Hepatocyte (in vitro differentiated cells): Measurements from ENCODE around the gene HBE1.

Source experiments
- CTCF ChIP-seq: fragments of 200-600 bp; sonication (generic); IDR thresholded peaks from 2 replicates; pipeline ENCODE4 v1.5.1; 2016; ENCODE audit warnings: antibody characterized with exemption, mild to moderate bottlenecking; ENCODE audit not compliant: poor library complexity
- EZH2 ChIP-seq: fragments of 200-600 bp; sonication (generic); IDR thresholded peaks from 2 replicates; pipeline ENCODE4 v1.6.1; 2016; ENCODE audit warnings: antibody characterized with exemption, mild to moderate bottlenecking, borderline replicate concordance
- EZH2phosphoT487 ChIP-seq: fragments of 200-600 bp; sonication (generic); IDR thresholded peaks from one replicate; pipeline ENCODE4 v1.6.1; 2018; ENCODE audit warnings: antibody characterized with exemption, mild to moderate bottlenecking, low read depth, moderate library complexity; ENCODE audit not compliant: unreplicated experiment, severe bottlenecking

- no peak for TF ChIP-seq CTCF
- TF ChIP-seq EZH2phosphoT487, result no peak
- no peak for TF ChIP-seq EZH2
Observed at GRCh38 chr11:5238486-5238885, 31.3 kb downstream of the HBE1 start.
